Endothelial cell of umbilical vein (primary cell): ENCODE data around the gene SCO2.

Experiments used
- CTCF ChIP-seq, 2 donors: IDR thresholded peaks; 1 replicate in 1 of 2; 2 replicates in 1 of 2; pipeline ENCODE4 v1.5.1; 2011; ENCODE audit warnings: low read length in 2 of 2, mild to moderate bottlenecking in 2 of 2, moderate library complexity in 2 of 2, control low read depth in 1 of 2, inconsistent platforms in 1 of 2, low read depth in 1 of 2; ENCODE audit not compliant: insufficient read depth in 1 of 2; ENCODE audit errors: extremely low read depth in 1 of 2
- POLR2AphosphoS5 ChIP-seq: IDR thresholded peaks from 2 replicates; pipeline ENCODE4 v1.6.1; 2012; ENCODE audit warnings: low read depth, mild to moderate bottlenecking, control low read depth, low read length, moderate library complexity; ENCODE audit not compliant: insufficient read depth
- TF ChIP-seq, protein P1 (sequence below): IDR thresholded peaks from 2 replicates; pipeline ENCODE4 v1.6.1; 2011; ENCODE audit not compliant: insufficient read depth, insufficient read length

- no peak for TF ChIP-seq CTCF (IDR thresholded peaks at IDR 0.05; ENCODE audit: extremely low read depth in 1 of 2, insufficient read depth in 1 of 2, low read depth in 1 of 2, low read length in 2 of 2)
- TF ChIP-seq, protein P1, sequence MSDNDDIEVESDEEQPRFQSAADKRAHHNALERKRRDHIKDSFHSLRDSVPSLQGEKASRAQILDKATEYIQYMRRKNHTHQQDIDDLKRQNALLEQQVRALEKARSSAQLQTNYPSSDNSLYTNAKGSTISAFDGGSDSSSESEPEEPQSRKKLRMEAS = no peak
- no peak for TF ChIP-seq POLR2AphosphoS5
Observed at GRCh38 chr22:50500452-50500851, 24.9 kb downstream of the SCO2 start.
